Right renal cortex interstitium (tissue), 3 donors: ENCODE data around the gene GRID1. TPM values are rescaled to one million over a fixed set of nuclear protein-coding genes. Genes with fewer than 3 reads are reported as not detected.

Experiments
- DNase-seq, 3 donors: peaks; one replicate each; pipeline ENCODE4 v3.0.0-alpha.2; 2013; ENCODE audit warnings: low read depth in 3 of 3, low spot score in 2 of 3
- polyA plus RNA-seq, 3 donors: library from polyadenylated mRNA; unstranded; fragments of 120-200 nt; gene quantifications; one replicate each; pipeline ENCODE4 v1.2.1, GENCODE V29; 2013; ENCODE audit not compliant: insufficient read length in 3 of 3

Gene GRID1
- polyA plus RNA-seq, 3 donors = 1.6 to 1.8 (median 1.7) TPM

GRCh38 chr10:86295791-86296190 lies 70.8 kb downstream of the GRID1 start:
- DNase-seq = no peak

- no peak for DNase-seq
Observed at GRCh38 chr10:86295351-86295750, 71.2 kb downstream of the GRID1 start.

GRCh38 chr10:86294346-86295265 lies 72.0 kb downstream of the GRID1 start:
- no peak for DNase-seq

GRCh38 chr10:86293396-86293791 lies 73.2 kb downstream of the GRID1 start:
- no peak for DNase-seq

- no peak for DNase-seq
Observed at GRCh38 chr10:86292462-86293395, 73.9 kb downstream of the GRID1 start.

- DNase-seq = no peak
Observed at GRCh38 chr10:86291616-86292340, 74.8 kb downstream of the GRID1 start.

- DNase-seq = no peak
Observed at GRCh38 chr10:86290933-86291615, 75.5 kb downstream of the GRID1 start.

- no peak for DNase-seq
Observed at GRCh38 chr10:86289577-86289868, 77.1 kb downstream of the GRID1 start.

- no peak for DNase-seq
Observed at GRCh38 chr10:86288695-86289576, 77.7 kb downstream of the GRID1 start.

- no peak for DNase-seq
Observed at GRCh38 chr10:86287966-86288579, 78.5 kb downstream of the GRID1 start.

- no peak for DNase-seq
Observed at GRCh38 chr10:86287110-86287793, 79.3 kb downstream of the GRID1 start.

GRCh38 chr10:86286236-86287109 lies 80.1 kb downstream of the GRID1 start:
- DNase-seq = no peak

- DNase-seq = no peak
Observed at GRCh38 chr10:86285136-86285790, 81.3 kb downstream of the GRID1 start.

GRCh38 chr10:86284355-86285105 lies 82.1 kb downstream of the GRID1 start:
- no peak for DNase-seq

GRCh38 chr10:86283466-86284287 lies 82.9 kb downstream of the GRID1 start:
- DNase-seq = no peak
